KBM-7 (cell line): Measurements from ENCODE around the gene CBX4.
"Not testable (repeated sequence)": the region's sequence is repeated elsewhere in the genome, so short reads cannot be mapped to it uniquely, and the experiment has no call there.

Experiments
- DNase-seq: peaks from one replicate; pipeline ENCODE4 v3.0.0-alpha.2; 2015
- in situ Hi-C: fragments of 300-500 bp; cut with MboI; formaldehyde crosslinking; loops from 2 replicates; pipeline ENCODE4 v1.14.3; 2020; ENCODE audit warnings: low sequenced_read_pairs, low pct_unique_long_range_greater_than_20kb, mixed read lengths

Gene CBX4

DNA sequence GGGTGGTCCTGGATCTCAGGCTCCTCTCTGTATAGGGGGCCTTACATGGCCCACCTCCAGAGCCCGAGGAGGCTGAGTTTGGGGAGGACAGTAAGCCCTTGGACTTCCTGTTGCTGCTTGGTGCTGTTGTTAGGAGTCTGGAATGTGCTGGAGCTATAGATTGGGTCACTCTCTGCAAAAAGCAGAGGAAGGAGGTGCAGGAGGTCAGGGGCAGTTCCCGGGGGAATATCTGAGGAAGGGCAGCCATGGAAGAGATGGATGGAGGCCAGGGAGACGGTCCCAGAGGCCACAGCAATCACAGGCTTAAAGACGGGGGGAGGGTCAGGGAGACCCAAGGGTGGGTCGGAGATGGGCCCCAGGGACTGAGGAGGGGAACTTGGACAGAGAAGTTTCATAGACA lies 23.0 kb upstream of the CBX4 start:
- in situ Hi-C loops: no loop called here

GRCh38 chr17:79861413-79862216 lies 22.4 kb upstream of the CBX4 start:
- DNase-seq: no peak
- in situ Hi-C loops: no loop called here

More for the DNA sequence above, 23.0 kb upstream of the CBX4 start:
- no peak for DNase-seq

DNA sequence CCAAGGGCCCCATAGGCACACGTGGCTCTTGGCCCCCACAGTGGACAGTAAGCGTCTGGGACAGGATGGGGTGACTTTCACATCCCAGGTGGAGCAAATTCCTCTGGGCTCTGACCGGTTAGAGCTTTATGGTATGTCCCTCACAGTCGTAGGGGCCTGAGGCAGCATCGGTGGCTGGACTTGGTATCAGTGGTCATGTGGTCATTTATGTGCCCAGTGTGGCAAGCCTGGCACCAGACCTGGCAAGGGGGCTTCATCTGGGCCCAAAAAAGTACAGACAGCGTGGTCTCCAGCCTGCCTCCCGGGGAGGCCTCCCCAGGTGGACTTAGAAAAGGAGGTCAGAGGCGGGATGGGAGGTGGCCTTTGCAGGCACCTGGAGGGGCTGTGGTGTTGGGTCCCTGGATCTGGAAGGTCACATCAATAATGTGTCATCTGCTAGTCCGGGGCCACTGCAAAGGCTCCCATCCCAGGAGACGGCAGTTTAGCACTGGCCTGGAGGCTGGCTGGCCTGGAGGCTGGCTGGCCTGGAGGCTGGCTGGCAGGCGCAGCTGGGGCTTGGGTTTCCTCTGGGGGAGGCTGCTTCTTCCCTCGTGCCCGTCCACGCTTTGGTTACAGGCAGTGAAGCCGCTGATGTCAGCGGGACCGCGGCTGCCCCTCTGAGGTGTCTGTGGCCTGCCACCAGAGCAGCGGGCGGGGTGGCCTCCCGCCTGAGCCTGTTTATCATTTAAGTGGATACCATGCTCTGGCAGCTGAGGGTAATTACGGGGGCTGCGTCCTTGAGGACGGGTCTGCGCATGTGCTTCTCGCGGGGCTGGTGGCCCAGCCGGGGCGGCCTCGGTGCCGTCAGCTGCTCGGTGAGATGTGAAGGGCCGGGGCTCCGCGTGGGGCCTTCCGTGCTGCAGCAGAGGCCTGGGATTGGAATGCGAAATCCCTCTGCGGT lies 20.7 kb upstream of the CBX4 start:
- no peak for DNase-seq
- in situ Hi-C loops: no loop called here

DNA sequence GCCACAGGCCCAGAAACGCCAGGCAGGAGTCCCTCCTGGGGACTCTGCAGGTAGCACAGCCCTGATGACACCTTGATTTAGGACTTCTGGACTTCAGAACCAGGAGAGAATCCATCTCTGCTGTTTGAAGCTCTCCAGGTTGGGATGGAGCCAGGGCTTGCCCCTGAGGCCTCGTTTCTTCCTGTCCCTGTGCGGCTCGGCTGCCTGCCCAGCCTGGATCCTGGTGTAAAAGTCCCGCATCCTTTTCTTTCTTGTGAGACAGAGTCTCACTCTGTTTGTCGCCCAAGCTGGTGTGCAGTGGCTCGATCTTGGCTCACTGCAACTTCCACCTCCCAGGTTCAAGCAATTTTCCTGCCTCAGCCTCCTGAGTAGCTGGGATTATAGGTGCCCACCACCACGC lies 17.9 kb upstream of the CBX4 start:
- no peak for DNase-seq
- in situ Hi-C loops: no loop called here

DNA sequence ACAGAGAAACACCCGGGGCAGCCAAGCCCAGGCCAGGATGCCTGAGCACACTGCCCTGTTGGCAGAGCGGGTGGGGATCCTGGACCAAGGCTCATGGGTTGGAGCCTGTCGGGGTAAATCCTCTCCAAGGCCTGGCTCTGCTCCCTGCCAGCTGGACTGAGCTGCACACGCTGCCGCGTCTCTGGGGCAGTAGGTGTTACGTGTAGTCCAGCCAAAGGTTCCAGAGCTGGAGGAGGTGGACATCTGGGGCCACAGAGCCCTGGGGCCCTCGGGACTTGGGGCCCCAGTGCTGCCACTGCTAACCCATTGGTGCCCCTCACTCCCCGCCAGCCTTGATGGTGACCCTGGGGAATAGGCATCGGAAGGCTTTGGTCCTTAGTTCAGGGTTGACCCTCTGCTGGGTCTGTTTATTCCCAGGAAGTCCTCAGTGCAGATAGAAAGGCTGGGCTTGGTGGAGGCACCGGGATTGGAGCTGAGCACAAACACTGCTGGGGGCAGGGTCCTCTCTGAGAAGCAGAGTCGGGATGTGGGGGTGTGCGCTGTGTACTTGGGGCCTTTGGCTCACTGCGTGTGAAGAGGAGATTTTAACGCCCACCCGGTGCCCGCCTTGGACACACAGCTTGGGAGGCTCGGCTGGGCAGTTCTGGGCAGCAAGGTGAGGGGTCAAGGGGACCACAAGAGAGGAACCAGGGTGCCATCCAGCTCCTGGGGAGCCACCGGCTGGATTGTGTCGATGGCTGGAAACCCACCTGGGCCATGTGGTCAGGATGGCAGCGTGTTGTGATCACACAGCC lies 16.3 kb upstream of the CBX4 start:
- in situ Hi-C loops: no loop called here
- DNase-seq: no peak

GRCh38 chr17:79854080-79855060 lies 15.1 kb upstream of the CBX4 start:
- DNase-seq: no peak
- in situ Hi-C loops: no loop called here

GRCh38 chr17:79853168-79853567 lies 13.9 kb upstream of the CBX4 start:
- DNase-seq, in situ Hi-C loops: not testable (repeated sequence)

DNA sequence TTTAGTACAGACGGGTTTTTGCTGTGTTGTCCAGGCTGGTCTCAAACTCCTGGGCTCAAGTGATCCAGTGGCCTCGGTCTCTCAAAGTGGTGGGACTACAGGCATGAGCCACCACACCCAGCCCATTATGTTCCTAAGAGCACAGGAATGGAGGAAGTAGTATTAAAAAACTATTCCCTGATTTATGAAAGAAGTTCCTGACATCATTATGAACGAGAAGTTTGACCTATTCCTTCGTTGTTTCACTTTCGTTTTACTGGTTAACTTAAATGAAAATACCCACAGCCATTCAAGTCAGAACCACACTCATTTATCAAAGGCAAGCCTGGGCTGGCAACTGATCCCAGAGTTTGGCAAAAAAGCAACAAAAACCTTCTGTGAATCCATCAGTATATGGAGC lies 13.5 kb upstream of the CBX4 start:
- in situ Hi-C loops: no loop called here
- no peak for DNase-seq

GRCh38 chr17:79851461-79851817 lies 12.2 kb upstream of the CBX4 start:
- DNase-seq: no peak
- in situ Hi-C loops: no loop called here

GRCh38 chr17:79850571-79851460 lies 11.6 kb upstream of the CBX4 start:
- in situ Hi-C loops: no loop called here
- DNase-seq: no peak

GRCh38 chr17:79849953-79850352 lies 10.7 kb upstream of the CBX4 start:
- no peak for DNase-seq
- in situ Hi-C loops: no loop called here

GRCh38 chr17:79848370-79848766 lies 9.1 kb upstream of the CBX4 start:
- in situ Hi-C loops: no loop called here
- DNase-seq: no peak

- in situ Hi-C loops: no loop called here
- DNase-seq: no peak
These were observed 8.6 kb upstream of the CBX4 start for GRCh38 chr17:79847698-79848369.

GRCh38 chr17:79845601-79845949 lies 6.3 kb upstream of the CBX4 start:
- in situ Hi-C loops: no loop called here
- DNase-seq: peak; percentile 81

GRCh38 chr17:79844869-79845600 lies 5.8 kb upstream of the CBX4 start:
- in situ Hi-C loops: no loop called here
- DNase-seq: no peak
